Activated T-cell treated with anti-CD3 and anti-CD28 coated beads, Interleukin-2, amount 50 U/mL, for 4 hours (primary cell): ENCODE measurements around the gene GRAMD4. TPM values are rescaled to one million over a fixed set of nuclear protein-coding genes. Genes with fewer than 3 reads are reported as not detected.

Source experiments
- ATAC-seq, 2 donors: fragments of 200-7000 bp; cut with Tn5 transposase; one replicate each; pipeline ENCODE4 v1.10.0; 2021
- DNase-seq: peaks from one replicate; pipeline ENCODE4 v3.0.0-alpha.2; 2020
- H3K27me3 Mint-ChIP-seq: one replicate; pipeline ENCODE4 v1.8.0; 2021; ENCODE audit warnings: low read depth, mixed read lengths
- H3K36me3 Mint-ChIP-seq: one replicate; pipeline ENCODE4 v1.8.0; 2022; ENCODE audit warnings: mixed read lengths; ENCODE audit not compliant: insufficient read depth
- H3K4me1 Mint-ChIP-seq: one replicate; pipeline ENCODE4 v1.8.0; 2021; ENCODE audit warnings: low read depth, mixed read lengths
- H3K4me3 Mint-ChIP-seq: one replicate; pipeline ENCODE4 v1.8.0; 2021; ENCODE audit warnings: mild to moderate bottlenecking, moderate library complexity, mixed read lengths
- H3K9me3 Mint-ChIP-seq: one replicate; pipeline ENCODE4 v1.8.0; 2021; ENCODE audit warnings: mixed read lengths
- total RNA-seq, 3 donors: library from RNA; stranded (reverse); gene quantifications; one replicate each; pipeline ENCODE4 v1.2.1, GENCODE V29; 2021

GRAMD4 gene
- total RNA-seq, 3 donors from 2014 or later = 30.9 to 35.4 (median 33.0) TPM

DNA sequence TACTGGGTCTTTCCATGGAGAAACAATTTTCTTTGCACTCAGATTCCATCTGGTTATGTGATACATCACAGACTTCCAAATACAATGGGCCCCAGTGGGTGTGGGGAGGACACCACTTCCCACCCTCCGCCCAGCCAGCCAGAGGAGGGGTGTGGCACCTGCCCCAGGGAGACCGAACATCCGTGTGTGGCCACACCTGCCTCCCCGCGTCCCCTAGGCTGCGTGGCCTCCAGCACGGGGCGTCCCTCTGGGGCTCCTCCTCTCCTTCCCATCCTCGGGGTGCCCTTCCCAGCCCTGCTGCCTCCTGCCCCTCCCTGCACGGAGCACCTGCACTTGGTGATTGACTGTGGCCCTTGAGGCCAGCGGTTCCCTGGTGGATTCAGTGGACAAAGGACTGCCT is 68.8 kb downstream of the GRAMD4 start:
- Mint-ChIP-seq H3K4me3 (no peak overlapping the region), H3K27me3 (no peaks in the 10 kb centered on the region), H3K36me3 (peaks cover 23% of the 10 kb centered on the region), H3K9me3 (no peaks in the 10 kb centered on the region), H3K4me1 (peaks cover 22% of the 10 kb centered on the region)
- DNase-seq (no peak), ATAC-seq (no peak)

DNA sequence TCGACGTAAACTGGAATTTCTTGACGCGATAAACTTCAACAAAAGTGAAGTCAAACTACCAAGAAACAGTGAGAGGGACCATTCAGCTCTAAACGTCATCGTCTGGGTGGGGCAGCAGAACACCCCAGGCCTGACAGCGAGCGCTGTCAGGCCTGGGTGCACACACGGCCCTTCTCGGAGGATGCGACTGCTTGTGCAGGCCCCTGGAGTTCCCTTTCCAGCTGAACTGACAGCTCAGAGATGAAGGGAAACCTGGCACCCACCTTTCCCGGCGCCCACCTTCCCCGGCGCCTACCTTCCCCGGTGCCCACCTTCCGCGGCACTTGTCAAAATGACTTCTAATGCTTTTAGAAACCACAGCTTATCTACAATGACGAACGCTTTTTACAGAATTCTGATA is 70.0 kb downstream of the GRAMD4 start:
- peaks cover 13% of the 10 kb centered on the region for H3K4me1 Mint-ChIP-seq
- no peaks in the 10 kb centered on the region for H3K9me3 Mint-ChIP-seq
- ATAC-seq = no peak
- no peak for DNase-seq
- H3K4me3 Mint-ChIP-seq = no peak overlapping the region
- H3K27me3 Mint-ChIP-seq = no peaks in the 10 kb centered on the region
- H3K36me3 Mint-ChIP-seq = peaks cover 26% of the 10 kb centered on the region

DNA sequence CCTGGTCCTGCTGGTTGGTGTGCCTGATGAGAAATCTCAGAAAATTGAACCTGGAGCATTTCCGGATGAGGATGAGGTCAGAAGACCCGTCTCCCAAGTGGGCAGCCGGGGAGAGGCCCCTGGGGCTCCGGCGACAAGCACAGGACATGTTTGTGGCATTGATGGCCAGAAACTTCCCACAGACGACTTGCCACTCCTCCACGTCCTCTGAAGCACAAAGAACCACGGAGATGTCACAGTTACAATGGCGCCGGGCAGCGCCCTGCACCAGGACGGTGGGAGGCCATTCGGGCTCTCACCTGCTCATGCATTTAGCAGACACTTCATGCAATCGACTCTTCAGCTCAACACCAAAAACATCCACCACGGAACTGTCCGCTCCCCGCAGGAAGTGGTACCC is 71.4 kb downstream of the GRAMD4 start:
- ATAC-seq (no peak), DNase-seq (no peak)
- Mint-ChIP-seq H3K36me3 (peaks cover 23% of the 10 kb centered on the region), H3K9me3 (no peaks in the 10 kb centered on the region), H3K4me3 (no peak overlapping the region), H3K27me3 (no peaks in the 10 kb centered on the region), H3K4me1 (peaks cover 1% of the 10 kb centered on the region)

DNA sequence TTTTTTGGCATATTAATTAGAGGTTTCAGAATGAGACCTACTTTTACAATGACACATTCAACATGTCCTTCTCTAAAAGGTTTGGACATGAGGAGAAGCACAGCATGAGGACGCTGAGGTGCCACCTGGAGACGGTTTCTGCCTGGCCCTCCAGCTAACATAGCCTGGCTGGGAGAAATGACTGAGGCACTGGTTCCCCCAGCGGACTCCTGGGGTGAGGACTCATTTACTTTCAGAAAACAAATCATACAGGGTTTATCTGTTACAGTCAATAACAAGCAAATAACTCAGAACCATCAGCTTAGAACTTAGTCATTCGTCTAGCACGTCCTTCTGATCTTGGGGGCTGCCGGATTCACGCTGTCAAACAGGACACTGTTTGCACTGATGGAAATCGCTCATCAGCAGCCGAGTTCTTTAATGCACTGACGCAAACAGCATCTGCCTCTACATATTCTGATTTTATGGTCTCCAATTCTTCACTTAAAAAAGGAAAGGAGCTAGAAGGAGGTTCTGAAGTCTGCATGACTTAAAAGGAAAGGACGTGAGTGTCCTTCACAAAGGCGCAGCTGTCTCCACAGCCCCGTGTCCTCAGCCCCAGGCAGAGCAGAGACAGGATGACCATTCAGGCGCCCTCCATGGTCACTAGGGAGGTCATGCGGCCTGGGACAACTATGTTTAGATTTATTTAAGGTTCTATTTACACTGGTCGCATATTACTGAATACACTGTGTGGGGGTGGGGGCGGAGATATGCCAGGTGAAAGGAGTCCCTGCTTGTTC is 73.6 kb downstream of the GRAMD4 start:
- H3K27me3 Mint-ChIP-seq = no peaks in the 10 kb centered on the region
- peaks cover 24% of the 10 kb centered on the region for H3K36me3 Mint-ChIP-seq
- no peaks in the 10 kb centered on the region for H3K9me3 Mint-ChIP-seq
- no peaks in the 10 kb centered on the region for H3K4me1 Mint-ChIP-seq
- no peak for ATAC-seq
- no peak for DNase-seq
- no peak overlapping the region for H3K4me3 Mint-ChIP-seq

DNA sequence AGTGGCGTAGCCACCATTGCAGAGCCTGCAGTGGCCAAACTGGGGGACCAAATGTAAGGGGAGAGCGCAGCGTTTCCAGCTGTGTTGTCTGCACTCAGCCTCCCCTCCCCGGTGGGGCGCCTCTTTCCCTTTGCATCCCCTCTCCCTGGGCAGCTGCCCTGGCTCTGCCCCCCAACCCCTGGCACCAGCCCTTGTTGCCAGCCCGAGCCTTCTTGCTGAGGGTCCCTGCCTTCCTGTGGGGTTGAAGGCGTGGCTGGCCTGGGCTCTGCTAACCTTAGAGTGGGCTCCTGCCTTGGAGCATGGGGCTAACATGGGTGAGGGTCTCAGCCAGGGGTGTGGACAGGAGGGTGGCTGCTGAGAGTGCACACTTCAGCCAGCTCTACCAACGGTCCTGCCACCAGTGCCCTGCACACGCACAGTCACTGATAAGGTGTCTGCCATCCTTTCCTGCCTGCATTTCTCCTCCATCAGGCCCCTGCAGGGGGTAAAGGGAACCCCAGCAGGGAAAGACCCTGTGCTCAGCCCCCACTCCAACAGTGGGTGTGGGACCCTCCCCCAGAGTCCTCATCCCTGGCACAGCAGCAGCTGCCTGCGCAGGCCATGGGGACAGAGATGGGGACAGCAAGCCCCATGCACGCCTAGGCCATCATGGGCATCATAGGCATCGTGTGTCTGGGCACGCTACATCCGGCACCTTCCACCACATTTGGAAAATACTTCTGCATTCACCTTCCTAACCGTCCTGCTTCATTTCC is 74.4 kb downstream of the GRAMD4 start:
- H3K9me3 Mint-ChIP-seq = no peaks in the 10 kb centered on the region
- H3K36me3 Mint-ChIP-seq = peaks cover 29% of the 10 kb centered on the region
- no peak for DNase-seq

DNA sequence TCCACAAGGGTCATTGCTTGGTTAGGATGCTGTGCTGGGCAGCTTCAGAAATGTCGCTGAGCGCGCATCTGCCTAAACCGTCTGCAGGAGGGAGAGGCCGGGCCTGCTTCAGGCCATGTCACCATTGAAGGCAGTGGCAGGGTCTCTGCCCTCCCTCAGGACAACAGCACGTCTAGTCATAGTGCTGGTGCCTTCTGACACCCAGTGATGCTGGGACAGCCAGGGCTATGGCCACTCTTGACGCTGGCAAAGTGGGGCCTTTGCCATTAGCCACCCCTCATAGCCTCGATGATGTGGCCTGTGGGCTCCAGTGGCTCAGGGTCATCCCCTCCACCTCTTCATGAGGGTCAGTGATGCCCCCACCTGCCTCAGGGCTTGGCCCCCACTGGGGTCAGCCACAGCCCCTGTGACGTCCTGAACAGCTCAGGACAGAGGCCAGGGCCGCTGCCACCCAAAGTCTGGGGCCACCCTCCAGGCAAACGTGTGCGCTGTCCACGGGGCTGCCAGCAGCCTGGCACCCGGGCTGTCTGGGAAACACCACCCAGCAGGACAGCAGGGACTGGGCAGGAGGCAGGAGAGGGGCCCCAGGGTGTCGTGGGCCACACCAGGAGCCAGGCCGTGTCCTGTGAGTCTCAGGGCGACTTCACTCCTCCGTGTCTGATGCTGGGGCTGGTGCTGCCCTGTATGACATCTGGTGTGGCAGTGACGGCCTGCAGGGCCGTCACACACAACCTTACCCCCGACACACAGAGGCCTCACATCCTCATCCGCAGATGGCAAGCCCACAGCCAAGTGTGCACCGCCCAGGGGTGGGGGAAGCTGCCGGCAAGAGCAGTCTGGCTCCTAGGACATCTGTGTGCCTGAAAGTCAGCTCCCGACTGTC is 75.4 kb downstream of the GRAMD4 start:
- no peak overlapping the region for H3K4me3 Mint-ChIP-seq
- no peaks in the 10 kb centered on the region for H3K4me1 Mint-ChIP-seq
- no peak for ATAC-seq
- no peaks in the 10 kb centered on the region for H3K9me3 Mint-ChIP-seq
- H3K36me3 Mint-ChIP-seq = peaks cover 28% of the 10 kb centered on the region
- H3K27me3 Mint-ChIP-seq = no peaks in the 10 kb centered on the region
- DNase-seq = no peak

More for the DNA sequence above, 74.4 kb downstream of the GRAMD4 start:
- no peak for ATAC-seq
- Mint-ChIP-seq H3K4me3 (no peak overlapping the region), H3K27me3 (no peaks in the 10 kb centered on the region), H3K4me1 (no peaks in the 10 kb centered on the region)

DNA sequence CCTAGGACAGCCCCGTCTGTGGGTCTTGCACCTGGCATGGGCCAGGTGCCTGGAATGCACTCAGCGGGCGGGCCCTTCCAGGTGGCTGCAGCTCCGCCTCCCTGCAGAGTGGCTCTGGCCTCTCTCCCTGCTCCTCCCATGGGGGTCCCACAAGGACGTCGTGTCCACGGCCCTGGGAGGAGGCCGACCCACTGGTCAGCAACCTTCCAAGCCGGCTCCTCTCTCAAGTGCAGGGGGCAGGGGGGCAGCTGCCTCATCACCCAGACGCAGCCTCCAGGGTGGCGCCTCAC is 76.0 kb downstream of the GRAMD4 start:
- no peak for ATAC-seq
- no peaks in the 10 kb centered on the region for H3K9me3 Mint-ChIP-seq
- peaks cover 26% of the 10 kb centered on the region for H3K36me3 Mint-ChIP-seq

DNA sequence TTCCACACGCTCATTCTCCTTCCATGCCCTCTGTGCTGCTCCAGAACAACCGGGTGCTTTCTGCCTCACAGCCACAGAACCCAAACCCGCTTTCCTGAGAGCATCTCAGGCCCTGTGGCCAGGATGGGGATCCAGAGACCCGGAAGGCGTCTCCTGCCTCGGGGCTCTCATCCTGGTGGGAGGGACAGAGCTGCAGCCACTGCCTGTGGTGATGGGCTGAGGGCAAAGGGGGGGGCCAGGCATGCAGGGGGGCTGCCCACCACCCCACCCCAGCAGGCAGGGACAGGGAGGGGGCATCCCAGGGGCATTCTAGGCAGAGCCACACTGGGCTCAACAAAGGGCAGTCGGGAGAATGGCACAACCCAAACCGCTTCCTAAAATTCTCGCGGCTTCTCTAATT is 76.4 kb downstream of the GRAMD4 start:
- no peak for ATAC-seq
- no peak for DNase-seq
- Mint-ChIP-seq H3K4me1 (no peaks in the 10 kb centered on the region), H3K4me3 (no peak overlapping the region), H3K9me3 (no peaks in the 10 kb centered on the region), H3K36me3 (peaks cover 21% of the 10 kb centered on the region), H3K27me3 (no peaks in the 10 kb centered on the region)

More for the DNA sequence above, 76.0 kb downstream of the GRAMD4 start:
- Mint-ChIP-seq H3K4me3 (no peak overlapping the region), H3K4me1 (no peaks in the 10 kb centered on the region), H3K27me3 (no peaks in the 10 kb centered on the region)
- DNase-seq = no peak

DNA sequence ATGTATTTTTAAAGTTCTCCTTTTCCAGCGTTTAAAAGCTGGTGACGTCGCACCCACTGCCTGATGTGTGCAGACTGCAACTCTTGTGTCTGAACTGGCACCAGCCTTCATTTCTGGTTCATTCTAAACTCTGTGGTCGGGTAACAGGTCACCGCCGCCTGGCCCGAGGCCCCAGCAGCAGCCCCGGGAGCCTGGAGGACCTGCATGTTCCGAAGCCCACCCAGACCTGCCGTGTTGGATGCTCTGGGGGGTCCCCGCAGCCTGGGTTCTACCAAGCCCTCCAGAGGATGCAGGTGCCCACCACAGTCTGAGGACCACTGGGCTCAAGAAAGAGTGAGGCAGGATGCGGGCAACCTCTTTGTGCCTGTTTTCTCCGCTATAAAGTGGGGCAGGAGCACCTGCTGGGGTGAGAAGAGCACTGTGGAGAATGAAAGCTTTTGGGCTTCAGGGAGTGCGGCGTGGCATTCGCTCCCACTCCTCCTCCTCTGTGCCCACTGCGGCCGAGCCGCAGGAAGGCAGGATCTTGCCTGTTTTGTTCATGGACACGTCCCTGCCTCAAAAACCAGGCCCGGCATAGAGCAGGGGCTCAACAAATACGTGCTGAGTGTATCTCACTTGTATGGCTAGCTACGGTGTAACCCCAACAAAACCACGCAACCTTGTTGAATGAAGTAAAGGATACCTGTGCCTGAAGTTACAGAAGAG is 77.8 kb downstream of the GRAMD4 start:
- Mint-ChIP-seq H3K4me3 (no peak overlapping the region), H3K36me3 (peaks cover 20% of the 10 kb centered on the region), H3K4me1 (no peaks in the 10 kb centered on the region), H3K9me3 (no peaks in the 10 kb centered on the region), H3K27me3 (no peaks in the 10 kb centered on the region)
- ATAC-seq = no peak
- no peak for DNase-seq

DNA sequence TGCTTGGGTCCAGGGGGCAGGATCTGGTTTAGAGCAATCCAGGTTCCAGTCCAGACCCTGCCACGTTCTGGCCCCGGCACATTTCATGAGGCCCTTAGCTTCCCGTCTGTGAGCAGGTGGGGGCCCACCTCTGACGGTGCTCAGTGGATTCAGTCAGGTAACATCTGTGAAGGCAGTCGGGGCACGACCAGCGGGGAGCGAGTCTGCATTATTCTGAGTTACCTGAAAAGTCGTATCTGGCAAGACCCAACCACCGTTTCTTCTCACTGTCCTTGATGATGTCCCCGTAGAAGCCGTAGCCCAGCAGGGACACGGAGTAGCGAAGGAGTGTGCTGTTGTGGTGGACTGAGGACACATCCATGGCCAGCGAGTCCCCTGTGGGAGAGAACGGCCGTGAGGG is 78.9 kb downstream of the GRAMD4 start:
- ATAC-seq = no peak
- Mint-ChIP-seq H3K4me1 (no peaks in the 10 kb centered on the region), H3K9me3 (no peaks in the 10 kb centered on the region), H3K27me3 (no peaks in the 10 kb centered on the region), H3K4me3 (no peak overlapping the region), H3K36me3 (peaks cover 23% of the 10 kb centered on the region)
- DNase-seq = no peak

DNA sequence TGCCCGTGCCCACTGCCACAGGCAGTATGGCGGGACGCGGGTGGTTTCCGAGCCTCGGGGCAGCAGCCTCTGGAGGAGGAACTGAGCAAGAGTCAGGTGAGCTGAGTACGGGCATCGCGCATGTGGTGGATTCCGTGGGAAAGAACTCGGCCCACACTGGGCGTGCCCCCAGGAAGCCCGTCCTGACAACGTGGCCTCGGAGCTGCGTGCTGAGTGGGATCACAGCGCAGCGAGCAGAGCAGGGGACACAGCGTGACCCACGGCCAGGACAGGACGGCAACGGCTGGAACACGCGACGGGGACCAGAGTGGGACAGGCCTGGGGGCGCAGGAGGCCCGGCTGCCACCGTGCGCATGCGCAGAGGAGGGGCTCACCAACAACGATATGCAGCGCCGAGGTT is 81.1 kb downstream of the GRAMD4 start:
- H3K4me1 Mint-ChIP-seq = no peaks in the 10 kb centered on the region
- no peak for DNase-seq

DNA sequence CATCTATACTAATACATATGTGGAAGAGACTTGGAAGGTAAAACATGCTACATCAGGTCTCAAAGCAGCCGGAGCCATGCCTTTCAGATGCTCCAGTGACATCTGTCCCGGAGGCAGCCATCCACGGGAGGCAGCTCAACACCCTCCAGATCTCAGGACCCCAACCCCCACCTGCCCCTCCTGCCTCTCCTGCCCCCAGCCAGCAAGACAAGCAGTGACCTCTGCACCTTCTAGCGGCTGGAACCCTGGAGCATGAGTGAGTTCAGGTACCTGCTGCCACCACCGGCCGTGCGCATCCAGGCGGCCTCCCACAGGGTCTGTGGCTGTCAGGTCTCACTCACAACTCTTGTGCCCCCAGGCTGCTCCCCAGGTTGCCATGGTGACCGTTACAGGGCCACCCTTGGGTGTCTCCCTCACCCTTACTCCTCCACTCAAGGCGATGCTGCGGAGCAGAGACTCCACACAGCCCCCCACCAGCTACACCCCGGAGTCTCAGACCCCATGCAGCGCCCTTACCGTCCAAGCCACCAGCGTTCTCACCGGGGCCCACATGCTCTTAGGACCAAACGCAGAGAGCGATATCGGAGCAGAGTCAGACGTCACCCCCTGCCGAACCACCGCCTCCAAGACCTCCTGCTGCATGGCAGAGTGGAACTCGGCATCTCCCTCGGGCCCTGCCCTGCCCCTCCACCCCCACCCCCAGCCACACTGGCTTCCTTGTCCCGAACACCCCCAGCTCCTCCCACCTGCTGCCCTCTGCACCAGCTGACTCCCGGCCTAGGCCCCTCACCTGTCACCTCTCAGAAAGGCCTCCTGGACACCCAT is 83.2 kb downstream of the GRAMD4 start:
- no peak for ATAC-seq
- Mint-ChIP-seq H3K4me3 (no peak overlapping the region), H3K4me1 (no peaks in the 10 kb centered on the region), H3K27me3 (no peaks in the 10 kb centered on the region), H3K9me3 (no peaks in the 10 kb centered on the region), H3K36me3 (peaks cover 42% of the 10 kb centered on the region)
- DNase-seq = no peak

More for the DNA sequence above, 81.1 kb downstream of the GRAMD4 start:
- peaks cover 27% of the 10 kb centered on the region for H3K36me3 Mint-ChIP-seq
- ATAC-seq = no peak
- no peaks in the 10 kb centered on the region for H3K9me3 Mint-ChIP-seq
- H3K27me3 Mint-ChIP-seq = no peaks in the 10 kb centered on the region
- no peak overlapping the region for H3K4me3 Mint-ChIP-seq

DNA sequence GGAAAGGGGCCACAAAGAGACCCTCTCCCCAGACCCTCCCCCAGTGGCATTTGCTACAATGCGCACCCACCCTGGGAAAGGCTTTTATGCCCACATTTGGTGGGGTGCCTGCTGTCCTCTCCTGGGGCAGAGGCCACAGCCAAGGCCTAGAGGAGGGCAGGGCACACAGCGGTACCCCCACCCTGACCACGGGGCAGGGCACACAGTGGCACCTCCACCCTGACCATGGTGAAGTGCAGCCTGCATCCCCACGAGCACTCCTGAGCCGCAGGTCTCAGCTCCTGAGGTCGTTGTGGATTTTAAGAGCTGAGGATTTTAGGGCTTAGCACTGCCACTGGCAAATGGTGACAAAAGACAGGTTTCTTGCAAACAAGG is 83.8 kb downstream of the GRAMD4 start:
- ATAC-seq = no peak
- Mint-ChIP-seq H3K9me3 (no peaks in the 10 kb centered on the region), H3K27me3 (no peaks in the 10 kb centered on the region), H3K36me3 (peaks cover 42% of the 10 kb centered on the region), H3K4me1 (no peaks in the 10 kb centered on the region), H3K4me3 (no peak overlapping the region)
- no peak for DNase-seq
